Measurements from ENCODE around the gene TGM6. TPM values are rescaled to one million over a fixed set of nuclear protein-coding genes. Genes with fewer than 3 reads are reported as not detected.

The TGM6 gene
- polyA plus RNA-seq, 1 experiment = not detected

DNA sequence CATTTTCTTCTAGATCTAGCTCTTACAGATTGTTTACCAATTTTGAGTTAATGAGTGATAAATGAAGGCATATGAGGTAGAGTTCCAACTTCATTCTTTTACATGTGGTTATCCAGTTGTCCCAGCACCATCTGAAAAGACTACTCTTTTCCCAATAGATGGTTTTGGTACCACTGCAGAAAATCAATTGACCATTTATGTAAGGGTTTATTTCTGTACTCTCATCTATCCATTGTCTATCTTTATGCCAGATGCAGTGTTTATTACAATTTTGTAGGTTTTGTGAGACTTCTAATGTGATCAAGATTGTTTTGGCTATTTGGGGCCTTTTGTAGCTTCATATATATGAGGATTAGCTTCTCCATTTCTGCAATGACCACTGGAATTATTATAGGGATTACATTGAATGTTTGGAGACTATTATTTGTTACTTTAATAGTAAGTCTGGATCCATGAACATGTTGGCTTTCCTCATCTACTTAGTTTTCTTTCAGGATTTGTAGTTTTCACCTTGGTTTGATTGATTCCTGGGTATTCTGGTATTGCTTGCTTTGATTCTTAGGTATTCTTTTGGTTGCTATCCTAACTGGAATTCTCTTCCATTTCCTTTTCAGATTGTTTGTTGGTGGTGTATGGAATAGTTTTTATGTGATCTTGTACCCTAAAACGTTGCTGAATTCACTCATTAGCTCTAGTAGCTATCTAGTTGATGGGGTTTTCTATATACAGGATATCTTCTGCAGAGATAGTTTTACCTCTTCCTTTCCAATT is 79.5 kb downstream of the TGM6 start:
- ChIA-PET POLR2A (interaction anchor here (1.2 kb wide), 1 partner anchor 10 kb away, joined by 3 read pairs; no protein-coding TSS in a partner anchor), CTCF (interaction anchor here (1.0 to 2.1 kb wide), 2 partner anchors 8 to 62 kb away, joined by 3 to 17 read pairs; no protein-coding TSS in a partner anchor)
- TF ChIP-seq CTCF (IDR thresholded peaks at IDR 0.05; ENCODE audit: low read depth, low read length) = no peak
- DNase-seq (ENCODE audit: low read depth, low spot score) = no peak
- Histone ChIP-seq H3K9me3 (ENCODE audit: control insufficient read depth, insufficient read depth, low read length) (no peaks in the 10 kb centered on the region; the same call in 1 of the 2 replicates), H3K27ac (ENCODE audit: low read depth, low read length) (no peak overlapping the region), H3K27me3 (ENCODE audit: control insufficient read depth, insufficient read depth, low read length) (no peaks in the 10 kb centered on the region), H3K4me3 (ENCODE audit: low read depth, low read length) (no peak overlapping the region)

DNA sequence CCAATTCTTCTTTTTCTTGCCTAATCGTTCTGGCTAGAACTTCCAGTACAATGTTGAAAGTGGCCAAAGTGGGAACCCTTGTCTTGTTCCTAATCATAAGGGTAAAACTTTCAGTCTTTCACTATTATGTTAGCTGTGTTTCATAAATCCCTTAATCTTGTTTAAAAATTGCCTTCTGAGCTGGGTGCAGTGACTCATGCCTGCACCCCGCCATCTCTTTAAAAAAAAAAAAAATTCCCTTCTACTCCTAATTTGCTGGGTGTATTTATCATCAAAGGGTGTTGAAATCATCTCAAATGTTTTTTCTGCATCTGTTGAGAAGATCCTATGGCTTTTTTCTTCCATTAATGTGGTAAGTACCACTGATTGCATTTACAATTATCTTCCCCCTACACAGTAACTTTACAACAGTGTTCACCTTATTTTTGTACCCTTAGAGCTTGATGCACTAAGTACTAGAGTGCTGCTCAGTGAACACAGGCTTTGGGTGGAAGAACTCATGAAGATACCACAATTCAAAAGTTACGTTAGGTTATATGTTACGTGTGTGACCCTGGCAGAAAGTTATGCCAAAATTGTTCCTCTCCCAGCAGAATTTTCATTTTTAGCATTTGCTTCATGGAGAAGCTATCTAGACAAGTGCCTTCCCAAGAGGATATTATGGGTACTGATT is 80.2 kb downstream of the TGM6 start:
- ChIA-PET CTCF (interaction anchor here (0.9 to 2.1 kb wide), 3 partner anchors 9 to 61 kb away, joined by 3 to 17 read pairs (median 3); no protein-coding TSS in a partner anchor), POLR2A (interaction anchor here (1.2 kb wide), 1 partner anchor 9 kb away, joined by 3 read pairs; no protein-coding TSS in a partner anchor)
- H3K27me3 ChIP-seq (ENCODE audit: control insufficient read depth, insufficient read depth, low read length) = no peaks in the 10 kb centered on the region
- no peak overlapping the region for H3K27ac ChIP-seq (ENCODE audit: low read depth, low read length)
- TF ChIP-seq CTCF (IDR thresholded peaks at IDR 0.05; ENCODE audit: low read depth, low read length) = no peak
- H3K9me3 ChIP-seq (ENCODE audit: control insufficient read depth, insufficient read depth, low read length) = no peaks in the 10 kb centered on the region; the same call in 1 of the 2 replicates
- H3K4me3 ChIP-seq (ENCODE audit: low read depth, low read length) = no peak overlapping the region
- DNase-seq (ENCODE audit: low read depth, low spot score) = no peak

DNA sequence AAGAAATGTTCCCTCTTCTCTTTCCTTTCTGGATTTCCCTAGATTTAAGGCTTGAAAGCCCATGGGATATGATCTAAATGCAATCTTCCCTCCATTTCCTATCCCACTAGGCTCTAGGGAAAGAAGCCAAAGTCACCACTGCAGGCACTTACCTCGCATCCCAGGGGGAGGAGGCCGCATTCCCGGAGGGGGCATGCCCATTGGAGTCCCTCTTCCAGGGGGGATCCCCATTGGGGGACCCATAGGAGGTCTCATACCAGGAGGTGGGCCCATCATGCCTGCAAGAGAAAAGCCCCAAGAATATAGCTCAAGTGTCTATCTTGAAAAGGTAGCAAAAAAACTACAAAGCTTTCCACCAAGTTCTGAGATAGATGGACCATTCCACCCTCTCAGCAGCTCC is 81.8 kb downstream of the TGM6 start:
- Histone ChIP-seq H3K27ac (ENCODE audit: low read depth, low read length) (no peak overlapping the region), H3K4me3 (ENCODE audit: low read depth, low read length) (no peak overlapping the region), H3K9me3 (ENCODE audit: control insufficient read depth, insufficient read depth, low read length) (no peaks in the 10 kb centered on the region; the same call in 1 of the 2 replicates), H3K27me3 (ENCODE audit: control insufficient read depth, insufficient read depth, low read length) (no peaks in the 10 kb centered on the region)
- DNase-seq (ENCODE audit: low read depth, low spot score) = no peak
- TF ChIP-seq CTCF (IDR thresholded peaks at IDR 0.05; ENCODE audit: low read depth, low read length) = no peak
- ChIA-PET POLR2A (no interaction called here), CTCF (interaction anchor here (1.1 to 3.2 kb wide), 3 partner anchors 10 to 62 kb away, joined by 4 to 12 read pairs (median 6); no protein-coding TSS in a partner anchor)

DNA sequence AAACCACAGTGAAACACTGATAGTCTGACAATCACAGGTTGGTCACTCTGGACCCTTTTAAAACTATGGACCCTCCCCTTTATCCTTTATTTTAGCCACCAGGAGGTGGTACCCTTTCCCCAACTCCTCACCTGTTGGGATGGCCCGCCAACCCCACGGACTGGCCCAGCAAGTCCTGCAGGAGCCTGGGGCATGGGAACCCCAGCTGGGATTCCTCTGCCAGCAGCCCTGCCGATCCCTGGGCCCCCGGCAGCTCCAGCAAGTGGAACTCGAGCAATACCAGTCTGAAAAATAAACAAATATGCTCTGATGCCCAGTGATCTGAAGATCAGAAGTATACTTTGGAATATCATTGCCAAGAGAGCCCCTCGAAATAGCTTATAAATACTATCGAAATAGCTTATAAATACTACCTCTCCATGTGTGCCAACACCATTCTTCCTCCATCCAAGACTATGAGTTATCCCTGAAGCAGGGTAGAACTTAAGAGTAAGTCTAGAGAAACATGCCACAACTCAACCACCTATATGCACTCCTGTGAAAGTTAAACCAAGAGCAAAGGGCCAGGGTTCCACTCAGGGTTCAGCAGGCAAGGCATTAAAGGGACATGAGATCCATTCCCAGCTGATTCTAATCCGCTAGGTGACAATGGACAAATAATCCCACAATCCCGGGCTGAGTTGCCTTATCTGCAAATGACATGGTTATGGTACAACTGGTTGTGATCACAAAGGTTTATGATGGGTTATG is 83.1 kb downstream of the TGM6 start:
- ChIA-PET POLR2A (no interaction called here), CTCF (interaction anchor here (1.0 to 3.2 kb wide), 4 partner anchors 9 to 61 kb away, joined by 3 to 12 read pairs (median 5); no protein-coding TSS in a partner anchor)
- Histone ChIP-seq H3K9me3 (ENCODE audit: control insufficient read depth, insufficient read depth, low read length) (no peaks in the 10 kb centered on the region; the same call in 1 of the 2 replicates), H3K27ac (ENCODE audit: low read depth, low read length) (no peak overlapping the region), H3K4me3 (ENCODE audit: low read depth, low read length) (no peak overlapping the region), H3K27me3 (ENCODE audit: control insufficient read depth, insufficient read depth, low read length) (no peaks in the 10 kb centered on the region)
- DNase-seq (ENCODE audit: low read depth, low spot score) = no peak
- TF ChIP-seq CTCF (IDR thresholded peaks at IDR 0.05; ENCODE audit: low read depth, low read length) = no peak

Data from AG04450 (cell line).